ACC112 (cell line): ENCODE measurements around the gene ATP11A.
"Not testable (repeated sequence)": the region's sequence is repeated elsewhere in the genome, so short reads cannot be mapped to it uniquely, and the experiment has no call there.

ENCODE experiments used
- H2AFZ ChIP-seq: fragments of 200-600 bp; sonication (generic); one replicate; pipeline ENCODE4 v1.6.0; 2017; ENCODE audit warnings: antibody characterized with exemption, low read length; ENCODE audit not compliant: unreplicated experiment
- H3K27ac ChIP-seq: fragments of 200-600 bp; sonication (generic); 2 replicates; pipeline ENCODE4 v1.5.1; 2014; ENCODE audit warnings: low read depth, mild to moderate bottlenecking, antibody characterized with exemption, low read length, moderate library complexity
- H3K27me3 ChIP-seq: fragments of 200-600 bp; sonication (generic); 2 replicates; pipeline ENCODE4 v1.6.1; 2014; ENCODE audit warnings: mild to moderate bottlenecking, antibody characterized with exemption, low read length, moderate library complexity, mixed read lengths; ENCODE audit not compliant: insufficient read depth
- H3K36me3 ChIP-seq: fragments of 200-600 bp; sonication (generic); 2 replicates; pipeline ENCODE4 v1.6.1; 2016; ENCODE audit warnings: mild to moderate bottlenecking, antibody characterized with exemption, low read length, moderate library complexity, mixed read lengths; ENCODE audit not compliant: insufficient read depth
- H3K4me1 ChIP-seq: fragments of 200-600 bp; sonication (generic); one replicate; pipeline ENCODE4 v1.6.1; 2016; ENCODE audit warnings: low read length, mixed read lengths; ENCODE audit not compliant: insufficient read depth, unreplicated experiment, control insufficient read depth
- H3K4me3 ChIP-seq: fragments of 200-600 bp; sonication (generic); 2 replicates; pipeline ENCODE4 v1.5.1; 2014; ENCODE audit warnings: mild to moderate bottlenecking, low read depth, low read length
- H3K79me2 ChIP-seq: fragments of 200-600 bp; sonication (generic); one replicate; pipeline ENCODE4 v1.6.0; 2016; ENCODE audit warnings: low read length; ENCODE audit not compliant: control insufficient read depth, unreplicated experiment, insufficient read depth

The ATP11A gene

GRCh38 chr13:112859817-112860190, 170.0 kb downstream of the ATP11A start:
- H3K36me3 ChIP-seq, result no peaks in the 10 kb centered on the region
- H3K79me2 ChIP-seq, result no peaks in the 10 kb centered on the region
- peaks cover 12% of the 10 kb centered on the region for H3K4me1 ChIP-seq
- no peak overlapping the region for H3K4me3 ChIP-seq
- no peak overlapping the region for H2AFZ ChIP-seq
- H3K27me3 ChIP-seq, result no peaks in the 10 kb centered on the region
- H3K27ac ChIP-seq, result no peak overlapping the region

- no peaks in the 10 kb centered on the region for H3K36me3 ChIP-seq
- H3K79me2 ChIP-seq, result no peaks in the 10 kb centered on the region
Measured at GRCh38 chr13:112861876-112862615, 172.2 kb downstream of the ATP11A start.

GRCh38 chr13:112863356-112863755, 173.5 kb downstream of the ATP11A start:
- not testable (repeated sequence) for H2AFZ ChIP-seq, H3K36me3 ChIP-seq, H3K27ac ChIP-seq, H3K79me2 ChIP-seq, H3K4me3 ChIP-seq, H3K27me3 ChIP-seq
- H3K4me1 ChIP-seq, result peaks cover 12% of the 10 kb centered on the region

More at GRCh38 chr13:112861876-112862615, 172.2 kb downstream of the ATP11A start:
- Histone ChIP-seq H2AFZ (no peak overlapping the region), H3K4me1 (peaks cover 12% of the 10 kb centered on the region), H3K27ac (no peak overlapping the region), H3K27me3 (no peaks in the 10 kb centered on the region), H3K4me3 (no peak overlapping the region)

GRCh38 chr13:112865478-112865877, 175.6 kb downstream of the ATP11A start:
- not testable (repeated sequence) for H3K27ac ChIP-seq, H3K36me3 ChIP-seq, H2AFZ ChIP-seq, H3K79me2 ChIP-seq, H3K4me3 ChIP-seq, H3K4me1 ChIP-seq, H3K27me3 ChIP-seq

- no peaks in the 10 kb centered on the region for H3K4me1 ChIP-seq
- no peaks in the 10 kb centered on the region for H3K36me3 ChIP-seq
- H3K27me3 ChIP-seq, result no peaks in the 10 kb centered on the region
- no peak overlapping the region for H3K4me3 ChIP-seq
- no peak overlapping the region for H2AFZ ChIP-seq
- no peak overlapping the region for H3K27ac ChIP-seq
- no peaks in the 10 kb centered on the region for H3K79me2 ChIP-seq
Measured at GRCh38 chr13:112867301-112867711, 177.5 kb downstream of the ATP11A start.

GRCh38 chr13:112868308-112868707, 178.5 kb downstream of the ATP11A start:
- H3K4me1 ChIP-seq, result no peaks in the 10 kb centered on the region
- no peaks in the 10 kb centered on the region for H3K79me2 ChIP-seq
- no peaks in the 10 kb centered on the region for H3K36me3 ChIP-seq
- H3K4me3 ChIP-seq, result no peak overlapping the region
- H3K27ac ChIP-seq, result no peak overlapping the region
- no peaks in the 10 kb centered on the region for H3K27me3 ChIP-seq
- no peak overlapping the region for H2AFZ ChIP-seq

- Histone ChIP-seq H3K27me3 (no peaks in the 10 kb centered on the region), H3K27ac (no peak overlapping the region), H3K4me1 (no peaks in the 10 kb centered on the region), H3K4me3 (no peak overlapping the region), H3K36me3 (no peaks in the 10 kb centered on the region), H2AFZ (no peak overlapping the region), H3K79me2 (no peaks in the 10 kb centered on the region)
Measured at GRCh38 chr13:112869202-112870050, 179.6 kb downstream of the ATP11A start.

GRCh38 chr13:112870051-112870331, 180.2 kb downstream of the ATP11A start:
- Histone ChIP-seq H3K36me3 (no peaks in the 10 kb centered on the region), H3K79me2 (no peaks in the 10 kb centered on the region), H3K27ac (no peak overlapping the region), H2AFZ (no peak overlapping the region), H3K27me3 (no peaks in the 10 kb centered on the region), H3K4me3 (no peak overlapping the region), H3K4me1 (no peaks in the 10 kb centered on the region)

- Histone ChIP-seq H2AFZ (no peak overlapping the region), H3K4me1 (no peaks in the 10 kb centered on the region), H3K27ac (no peak overlapping the region), H3K4me3 (no peak overlapping the region), H3K27me3 (no peaks in the 10 kb centered on the region), H3K36me3 (no peaks in the 10 kb centered on the region), H3K79me2 (no peaks in the 10 kb centered on the region)
Measured at GRCh38 chr13:112870737-112871287, 181.0 kb downstream of the ATP11A start.

GRCh38 chr13:112871742-112872141, 181.9 kb downstream of the ATP11A start:
- no peaks in the 10 kb centered on the region for H3K36me3 ChIP-seq
- H3K27me3 ChIP-seq, result no peaks in the 10 kb centered on the region
- no peak overlapping the region for H2AFZ ChIP-seq
- H3K27ac ChIP-seq, result no peak overlapping the region
- H3K4me1 ChIP-seq, result no peaks in the 10 kb centered on the region
- H3K79me2 ChIP-seq, result no peaks in the 10 kb centered on the region
- H3K4me3 ChIP-seq, result no peak overlapping the region
